Spleen (tissue), 11 donors: ENCODE data around the gene A4GALT. TPM values are rescaled to one million over a fixed set of nuclear protein-coding genes. Genes with fewer than 3 reads are reported as not detected.

Source experiments
- DNase-seq: peaks from one replicate; pipeline ENCODE4 v3.0.0-alpha.2; 2020
- H3K27ac ChIP-seq, 8 donors: fragments of 200-600 bp; sonication (generic) in 7 of 8; 1 replicate in 4 of 8; 2 replicates in 4 of 8; pipeline versions ENCODE4 v1.5.0 to v1.8.0; 2016 to 2021; ENCODE audit warnings: inconsistent platforms in 4 of 8, mild to moderate bottlenecking in 4 of 8, moderate library complexity in 1 of 8
- H3K27me3 ChIP-seq, 7 donors: fragments of 200-600 bp; sonication (generic) in 6 of 7; replicated peaks in 1 of 7; 1 replicate in 4 of 7; 2 replicates in 3 of 7; pipeline versions ENCODE4 v1.5.0 to v1.8.0; 2016 to 2021; ENCODE audit warnings: inconsistent platforms in 3 of 7, mild to moderate bottlenecking in 1 of 7
- H3K36me3 ChIP-seq, 6 donors: fragments of 200-600 bp; sonication (generic) in 5 of 6; 1 replicate in 4 of 6; 2 replicates in 2 of 6; pipeline versions ENCODE4 v1.5.0 to v1.8.0; 2016 to 2021; ENCODE audit warnings: inconsistent platforms in 2 of 6
- H3K4me1 ChIP-seq, 6 donors: fragments of 200-600 bp; sonication (generic) in 5 of 6; 1 replicate in 3 of 6; 2 replicates in 3 of 6; pipeline versions ENCODE4 v1.5.0 to v1.8.0; 2016 to 2021; ENCODE audit warnings: inconsistent platforms in 3 of 6
- H3K4me3 ChIP-seq, 8 donors: fragments of 200-600 bp; sonication (generic) in 7 of 8; 1 replicate in 4 of 8; 2 replicates in 4 of 8; pipeline versions ENCODE4 v1.5.0 to v1.8.0; 2016 to 2021; ENCODE audit warnings: inconsistent platforms in 4 of 8, mild to moderate bottlenecking in 4 of 8, moderate library complexity in 2 of 8
- H3K9me3 ChIP-seq, 8 donors: fragments of 200-600 bp; sonication (generic) in 7 of 8; 1 replicate in 4 of 8; 2 replicates in 4 of 8; pipeline versions ENCODE4 v1.5.0 to v1.8.0; 2016 to 2021; ENCODE audit warnings: inconsistent platforms in 4 of 8
- CTCF ChIP-seq, 11 experiments: fragments of 200-600 bp in 7 of 11; fragments of 450-650 bp in 4 of 11; sonication (generic) in 4 of 11; IDR thresholded peaks in 8 of 11; conservative IDR thresholded peaks in 3 of 11; 1 replicate in 7 of 11; 2 replicates in 4 of 11; pipeline versions ENCODE4 v1.4.0 to v1.8.0; 2016 to 2021; ENCODE audit warnings: antibody characterized with exemption in 11 of 11, inconsistent platforms in 4 of 11, mild to moderate bottlenecking in 1 of 11
- POLR2A ChIP-seq, 3 donors: fragments of 450-650 bp; IDR thresholded peaks; one replicate each; pipeline ENCODE4 v1.5.1; 2017; ENCODE audit warnings: antibody characterized with exemption in 3 of 3, mild to moderate bottlenecking in 1 of 3
- POLR2AphosphoS5 ChIP-seq, 3 donors: sonication (generic); formaldehyde crosslinking; IDR thresholded peaks; one replicate each; pipeline ENCODE4 v1.5.1; 2017; ENCODE audit warnings: antibody characterized with exemption in 3 of 3
- WGBS, 5 donors: extraction: QIAGEN DNeasy Blood & Tissue Kit in 3 of 5; methylation state at CpG; one replicate each; pipeline versions ENCODE4 v1.1.5 to v1.1.7; 2013 to 2018; 5-methylcytosine and 5-hydroxymethylcytosine counted together
- intact Hi-C: fragments of 100-400 bp; cut with DNase I; formaldehyde crosslinking; loops from one replicate; pipeline ENCODE4 v1.15.0; 2023; ENCODE audit warnings: low total_unique reads
- polyA plus RNA-seq, 3 donors: library from polyadenylated mRNA; stranded (reverse); fragments of 200-250 nt; gene quantifications; one replicate each; pipeline ENCODE4 v1.2.1, GENCODE V29; 2013
- total RNA-seq, 7 donors: library from RNA; depleted of rRNA in 3 of 7; stranded (reverse); fragments of >200 nt in 3 of 7; fragmentation: NEBNext Ultra II Directional in 4 of 7; extraction: Animal tissue kit (Norgen Biotek cat#: 25700) in 4 of 7; gene quantifications; one replicate each; pipeline versions ENCODE4 v1.1.0 to v1.2.1, GENCODE V29; 2016 to 2021
- donor health status: healthy with polysubstance abuse.
- donor health status: DM: no; HTN: no; CAD: no; lungs with moderate emphysema.
- donor health status: DM: no; HTN: no; CAD: no.
- donor health status: Bipolar disorder and iron deficiency.
- donor health status: healthy.
- donor health status: DM: no; HTN: no; CAD: no.
- donor health status: DM: yes; HTN: yes; CAD: no.

A4GALT gene
- total and polyA plus RNA-seq, 10 donors: 7.3 to 45.2 (median 20.8) TPM

GRCh38 chr22:42711281-42711731, 9.4 kb downstream of the A4GALT start:
- DNase-seq: no peak
- Histone ChIP-seq H3K27ac (peak overlapping the region in 7 of 8 donors; percentile 58 to 82 (median 75)), H3K27me3 (peaks cover 0 to 11% (median 0%) of the 10 kb centered on the region in 7 donors), H3K9me3 (peaks cover 0 to 23% (median 13%) of the 10 kb centered on the region in 8 donors), H3K4me3 (no peak overlapping the region), H3K36me3 (no peaks in the 10 kb centered on the region), H3K4me1 (peaks cover 4 to 46% (median 13%) of the 10 kb centered on the region in 6 donors)
- intact Hi-C loops: no loop called here
- TF ChIP-seq POLR2AphosphoS5 (IDR thresholded peaks at IDR 0.05) (no peak), CTCF (IDR thresholded peaks at IDR 0.05 in 8 of 11, conservative IDR thresholded peaks at IDR 0.05 in 3 of 11) (no peak), POLR2A (IDR thresholded peaks at IDR 0.05) (no peak)
- WGBS, 5 donors: 62 to 71% (median 67%) methylated on average over 3 of the region's 3 CpGs

- peak overlapping the region in 2 of 8 donors; percentile 29 to 33 for H3K27ac ChIP-seq
- no peak for TF ChIP-seq POLR2AphosphoS5 (IDR thresholded peaks at IDR 0.05)
- no peak for TF ChIP-seq CTCF (IDR thresholded peaks at IDR 0.05 in 8 of 11, conservative IDR thresholded peaks at IDR 0.05 in 3 of 11)
- no peak for TF ChIP-seq POLR2A (IDR thresholded peaks at IDR 0.05)
- no peak for DNase-seq
- no peaks in the 10 kb centered on the region for H3K36me3 ChIP-seq
- H3K4me3 ChIP-seq: no peak overlapping the region
- WGBS, 5 donors: 27 to 58% (median 50%) methylated on average over 3 of the region's 3 CpGs
- intact Hi-C loops: no loop called here
- H3K9me3 ChIP-seq: peaks cover 0 to 23% (median 13%) of the 10 kb centered on the region in 8 donors
- H3K4me1 ChIP-seq: peaks cover 0 to 37% (median 10%) of the 10 kb centered on the region in 6 donors
- H3K27me3 ChIP-seq: peaks cover 0 to 4% (median 0%) of the 10 kb centered on the region in 7 donors
Measured at GRCh38 chr22:42708417-42708816, 12.3 kb downstream of the A4GALT start.

GRCh38 chr22:42707496-42707895, 13.2 kb downstream of the A4GALT start:
- H3K27me3 ChIP-seq: peaks cover 0 to 4% (median 0%) of the 10 kb centered on the region in 7 donors
- peak overlapping the region in 2 of 8 donors; percentile 29 to 41 for H3K27ac ChIP-seq
- 67 to 92% (median 82%) methylated on average over 2 of the region's 2 CpGs for WGBS, 5 donors
- DNase-seq: no peak
- peaks cover 0 to 23% (median 13%) of the 10 kb centered on the region in 8 donors for H3K9me3 ChIP-seq
- intact Hi-C loops: no loop called here
- H3K4me3 ChIP-seq: no peak overlapping the region
- no peak for TF ChIP-seq POLR2A (IDR thresholded peaks at IDR 0.05)
- no peak for TF ChIP-seq CTCF (IDR thresholded peaks at IDR 0.05 in 8 of 11, conservative IDR thresholded peaks at IDR 0.05 in 3 of 11)
- TF ChIP-seq POLR2AphosphoS5 (IDR thresholded peaks at IDR 0.05): no peak
- peaks cover 0 to 37% (median 3%) of the 10 kb centered on the region in 6 donors for H3K4me1 ChIP-seq
- no peaks in the 10 kb centered on the region for H3K36me3 ChIP-seq

DNA sequence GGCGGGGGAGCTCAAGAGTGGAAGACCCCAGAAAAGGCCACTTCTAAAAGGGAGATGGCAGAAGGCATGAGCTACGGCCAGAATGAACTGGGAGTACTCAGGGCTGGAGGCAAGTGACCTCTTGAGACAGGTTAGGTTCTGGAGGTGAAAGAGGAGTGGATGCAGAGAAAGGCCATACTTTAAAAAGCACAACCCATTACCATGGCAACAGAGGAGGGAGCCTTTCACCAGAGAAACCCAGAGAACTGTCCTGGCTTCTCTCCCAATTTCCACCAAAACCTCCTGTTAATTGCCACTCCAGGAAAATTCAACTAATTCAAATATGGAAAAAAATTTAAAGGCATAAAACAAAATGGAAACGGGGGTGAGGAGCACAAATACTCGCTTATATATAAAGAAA, 15.8 kb downstream of the A4GALT start:
- H3K4me3 ChIP-seq: no peak overlapping the region
- no peak overlapping the region for H3K27ac ChIP-seq
- H3K36me3 ChIP-seq: no peaks in the 10 kb centered on the region
- intact Hi-C loops: no loop called here
- 71 to 93% (median 79%) methylated on average over 4 of the region's 4 CpGs for WGBS, 5 donors
- peaks cover 0 to 4% (median 0%) of the 10 kb centered on the region in 7 donors for H3K27me3 ChIP-seq
- peaks cover 0 to 11% (median 8%) of the 10 kb centered on the region in 8 donors for H3K9me3 ChIP-seq
- no peak for DNase-seq
- TF ChIP-seq CTCF (IDR thresholded peaks at IDR 0.05 in 8 of 11, conservative IDR thresholded peaks at IDR 0.05 in 3 of 11) (no peak), POLR2AphosphoS5 (IDR thresholded peaks at IDR 0.05) (no peak), POLR2A (IDR thresholded peaks at IDR 0.05) (no peak)
- peaks cover 0 to 50% (median 10%) of the 10 kb centered on the region in 6 donors for H3K4me1 ChIP-seq
